ENCODE data around the gene ATP11A. TPM values are rescaled to one million over a fixed set of nuclear protein-coding genes. Genes with fewer than 3 reads are reported as not detected.

ATP11A gene
- total and polyA plus RNA-seq, 9 of the 15 experiments (the other 6 are each of a cell fraction or from before 2014, with no cell fraction given) = 0.38 to 34.2 (median 4.2) TPM

DNA sequence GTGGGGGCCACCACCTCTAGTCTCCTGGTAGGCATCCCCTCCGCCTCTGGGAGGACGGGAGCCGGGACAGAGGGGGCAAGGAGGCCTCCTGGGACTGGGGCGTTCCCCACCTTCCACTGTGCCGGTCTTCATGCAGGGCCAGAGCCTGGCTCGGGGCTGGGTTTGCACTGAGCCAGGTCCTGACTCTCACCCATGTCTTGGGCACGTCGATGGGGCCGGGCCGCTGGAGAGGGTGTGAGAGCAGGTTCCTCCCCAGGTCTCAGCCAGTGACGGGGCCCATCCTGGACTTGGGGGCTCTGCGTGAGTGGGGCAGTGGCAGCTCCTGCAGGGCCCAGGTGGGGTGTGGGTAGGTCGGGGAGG lies 26.6 kb downstream of the ATP11A start:
- no peak for TF ChIP-seq PCBP1 (IDR thresholded peaks at IDR 0.05; ENCODE audit: low read depth, low read length, poor library complexity, severe bottlenecking)
- TF ChIP-seq RBM34 (IDR thresholded peaks at IDR 0.05; ENCODE audit: borderline replicate concordance, insufficient read depth, low read length) = no peak
- TF ChIP-seq PCBP2 (IDR thresholded peaks at IDR 0.05; ENCODE audit: low read depth, low read length, poor library complexity, severe bottlenecking) = no peak
- no peak for TF ChIP-seq LCOR (CRISPR knock-in tag; IDR thresholded peaks at IDR 0.05)
- no peak for TF ChIP-seq ZNF444 (CRISPR knock-in tag; IDR thresholded peaks at IDR 0.05)
- TF ChIP-seq, protein P1, sequence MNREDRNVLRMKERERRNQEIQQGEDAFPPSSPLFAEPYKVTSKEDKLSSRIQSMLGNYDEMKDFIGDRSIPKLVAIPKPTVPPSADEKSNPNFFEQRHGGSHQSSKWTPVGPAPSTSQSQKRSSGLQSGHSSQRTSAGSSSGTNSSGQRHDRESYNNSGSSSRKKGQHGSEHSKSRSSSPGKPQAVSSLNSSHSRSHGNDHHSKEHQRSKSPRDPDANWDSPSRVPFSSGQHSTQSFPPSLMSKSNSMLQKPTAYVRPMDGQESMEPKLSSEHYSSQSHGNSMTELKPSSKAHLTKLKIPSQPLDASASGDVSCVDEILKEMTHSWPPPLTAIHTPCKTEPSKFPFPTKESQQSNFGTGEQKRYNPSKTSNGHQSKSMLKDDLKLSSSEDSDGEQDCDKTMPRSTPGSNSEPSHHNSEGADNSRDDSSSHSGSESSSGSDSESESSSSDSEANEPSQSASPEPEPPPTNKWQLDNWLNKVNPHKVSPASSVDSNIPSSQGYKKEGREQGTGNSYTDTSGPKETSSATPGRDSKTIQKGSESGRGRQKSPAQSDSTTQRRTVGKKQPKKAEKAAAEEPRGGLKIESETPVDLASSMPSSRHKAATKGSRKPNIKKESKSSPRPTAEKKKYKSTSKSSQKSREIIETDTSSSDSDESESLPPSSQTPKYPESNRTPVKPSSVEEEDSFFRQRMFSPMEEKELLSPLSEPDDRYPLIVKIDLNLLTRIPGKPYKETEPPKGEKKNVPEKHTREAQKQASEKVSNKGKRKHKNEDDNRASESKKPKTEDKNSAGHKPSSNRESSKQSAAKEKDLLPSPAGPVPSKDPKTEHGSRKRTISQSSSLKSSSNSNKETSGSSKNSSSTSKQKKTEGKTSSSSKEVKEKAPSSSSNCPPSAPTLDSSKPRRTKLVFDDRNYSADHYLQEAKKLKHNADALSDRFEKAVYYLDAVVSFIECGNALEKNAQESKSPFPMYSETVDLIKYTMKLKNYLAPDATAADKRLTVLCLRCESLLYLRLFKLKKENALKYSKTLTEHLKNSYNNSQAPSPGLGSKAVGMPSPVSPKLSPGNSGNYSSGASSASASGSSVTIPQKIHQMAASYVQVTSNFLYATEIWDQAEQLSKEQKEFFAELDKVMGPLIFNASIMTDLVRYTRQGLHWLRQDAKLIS (CRISPR knock-in tag; IDR thresholded peaks at IDR 0.05) = no peak
- TF ChIP-seq PRMT5 (CRISPR knock-in tag; IDR thresholded peaks at IDR 0.05) = no peak
- no peak for TF ChIP-seq GATA2 (CRISPR knock-in tag; IDR thresholded peaks at IDR 0.05)
- TF ChIP-seq SAP30 (IDR thresholded peaks at IDR 0.05; ENCODE audit: borderline replicate concordance, insufficient read depth, low read depth, low read length, poor library complexity, severe bottlenecking) = no peak
- TF ChIP-seq, protein P2, sequence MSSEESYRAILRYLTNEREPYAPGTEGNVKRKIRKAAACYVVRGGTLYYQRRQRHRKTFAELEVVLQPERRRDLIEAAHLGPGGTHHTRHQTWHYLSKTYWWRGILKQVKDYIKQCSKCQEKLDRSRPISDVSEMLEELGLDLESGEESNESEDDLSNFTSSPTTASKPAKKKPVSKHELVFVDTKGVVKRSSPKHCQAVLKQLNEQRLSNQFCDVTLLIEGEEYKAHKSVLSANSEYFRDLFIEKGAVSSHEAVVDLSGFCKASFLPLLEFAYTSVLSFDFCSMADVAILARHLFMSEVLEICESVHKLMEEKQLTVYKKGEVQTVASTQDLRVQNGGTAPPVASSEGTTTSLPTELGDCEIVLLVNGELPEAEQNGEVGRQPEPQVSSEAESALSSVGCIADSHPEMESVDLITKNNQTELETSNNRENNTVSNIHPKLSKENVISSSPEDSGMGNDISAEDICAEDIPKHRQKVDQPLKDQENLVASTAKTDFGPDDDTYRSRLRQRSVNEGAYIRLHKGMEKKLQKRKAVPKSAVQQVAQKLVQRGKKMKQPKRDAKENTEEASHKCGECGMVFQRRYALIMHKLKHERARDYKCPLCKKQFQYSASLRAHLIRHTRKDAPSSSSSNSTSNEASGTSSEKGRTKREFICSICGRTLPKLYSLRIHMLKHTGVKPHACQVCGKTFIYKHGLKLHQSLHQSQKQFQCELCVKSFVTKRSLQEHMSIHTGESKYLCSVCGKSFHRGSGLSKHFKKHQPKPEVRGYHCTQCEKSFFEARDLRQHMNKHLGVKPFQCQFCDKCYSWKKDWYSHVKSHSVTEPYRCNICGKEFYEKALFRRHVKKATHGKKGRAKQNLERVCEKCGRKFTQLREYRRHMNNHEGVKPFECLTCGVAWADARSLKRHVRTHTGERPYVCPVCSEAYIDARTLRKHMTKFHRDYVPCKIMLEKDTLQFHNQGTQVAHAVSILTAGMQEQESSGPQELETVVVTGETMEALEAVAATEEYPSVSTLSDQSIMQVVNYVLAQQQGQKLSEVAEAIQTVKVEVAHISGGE (CRISPR knock-in tag; IDR thresholded peaks at IDR 0.05) = no peak
- no peak for TF ChIP-seq ZKSCAN8 (CRISPR knock-in tag; IDR thresholded peaks at IDR 0.05)
- no peak for TF ChIP-seq ZC3H8 (IDR thresholded peaks at IDR 0.05)
- no peak for TF ChIP-seq MTF1 (CRISPR knock-in tag; IDR thresholded peaks at IDR 0.05; ENCODE audit: borderline replicate concordance)
- TF ChIP-seq, protein P3, sequence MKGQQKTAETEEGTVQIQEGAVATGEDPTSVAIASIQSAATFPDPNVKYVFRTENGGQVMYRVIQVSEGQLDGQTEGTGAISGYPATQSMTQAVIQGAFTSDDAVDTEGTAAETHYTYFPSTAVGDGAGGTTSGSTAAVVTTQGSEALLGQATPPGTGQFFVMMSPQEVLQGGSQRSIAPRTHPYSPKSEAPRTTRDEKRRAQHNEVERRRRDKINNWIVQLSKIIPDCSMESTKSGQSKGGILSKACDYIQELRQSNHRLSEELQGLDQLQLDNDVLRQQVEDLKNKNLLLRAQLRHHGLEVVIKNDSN (CRISPR knock-in tag; IDR thresholded peaks at IDR 0.05) = no peak
- in situ Hi-C loops (cut with MboI) (no loop called here), intact Hi-C loops (cut with micrococcal nuclease) (no loop called here)
- ATAC-seq (no peak), FAIRE-seq (no peak), DNase-seq (ENCODE audit: extremely low read depth in 1 of 4, low spot score in 3 of 4) (no peak)
- H3K79me2 ChIP-seq (ENCODE audit: control insufficient read depth, insufficient read depth, low read length) = peaks cover 53% of the 10 kb centered on the region
- BruUV-seq (replicated peaks) = no TSS peak
- H3K27ac ChIP-seq (ENCODE audit: extremely low read depth, low read depth, low read length) = no peak overlapping the region
- H3K27me3 ChIP-seq (ENCODE audit: control insufficient read depth in 2 of 2, insufficient read depth in 2 of 2, low read length in 2 of 2) = no peaks in the 10 kb centered on the region
- CTCF ChIA-PET (ENCODE audit: low intra/inter-chr PET ratio) = no interaction called here
- POLR2A ChIA-PET = no interaction called here
- 100% methylated on average over 3 of the region's 13 CpGs for WGBS (ENCODE audit: insufficient coverage, low coverage, missing lambda C conversion rate)
- H3K9me3 ChIP-seq (replicated peaks; ENCODE audit: control insufficient read depth, insufficient read depth, low read depth, low read length) = no peaks in the 10 kb centered on the region
- H3K9ac ChIP-seq (ENCODE audit: insufficient read depth in 1 of 2, low read depth in 2 of 2, low read length in 2 of 2) = no peak overlapping the region
- no peak overlapping the region for H3K4me2 ChIP-seq (ENCODE audit: insufficient read depth, low read length)
- H3K36me3 ChIP-seq (ENCODE audit: control insufficient read depth, insufficient read depth, low read length) = no peaks in the 10 kb centered on the region
- H2AFZ ChIP-seq (ENCODE audit: low read depth, low read length) = no peak overlapping the region
- H3K4me1 ChIP-seq (replicated peaks in 1 of 2; ENCODE audit: control insufficient read depth in 2 of 2, insufficient read depth in 2 of 2, low read length in 2 of 2) = peaks cover 22 to 43% of the 10 kb centered on the region in 2 experiments
- H3K4me3 ChIP-seq = no peak overlapping the region
- peaks cover 5% of the 10 kb centered on the region for H3K9me1 ChIP-seq (ENCODE audit: control insufficient read depth, insufficient read depth, low read length)
- H4K20me1 ChIP-seq (replicated peaks; ENCODE audit: control insufficient read depth, insufficient read depth, low read length) = peaks cover 14% of the 10 kb centered on the region
